Stomach (tissue), 9 donors: ENCODE data around the gene FXR1. TPM values are rescaled to one million over a fixed set of nuclear protein-coding genes. Genes with fewer than 3 reads are reported as not detected.

Source experiments
- DNase-seq, 2 donors: peaks; one replicate each; pipeline versions ENCODE4 v3.0.0 to v3.0.0-alpha.2; 2013 to 2019
- H3K27ac ChIP-seq, 5 donors: fragments of 200-600 bp in 4 of 5; sonication (generic) in 4 of 5; one replicate each; pipeline ENCODE4 v1.5.1; 2013 to 2019; ENCODE audit warnings: mild to moderate bottlenecking in 1 of 5, moderate library complexity in 1 of 5
- H3K27me3 ChIP-seq, 3 donors: fragments of 200-600 bp; sonication (generic); one replicate each; pipeline ENCODE4 v1.5.1; 2017 to 2019; ENCODE audit warnings: mixed run types in 1 of 3
- H3K36me3 ChIP-seq, 4 donors: fragments of 200-600 bp; sonication (generic); 1 replicate in 3 of 4; 2 replicates in 1 of 4; pipeline ENCODE4 v1.5.1; 2016 to 2019
- H3K4me1 ChIP-seq, 4 donors: fragments of 200-600 bp; sonication (generic); one replicate each; pipeline ENCODE4 v1.5.1; 2016 to 2019
- H3K4me3 ChIP-seq, 4 donors: fragments of 200-600 bp; sonication (generic) in 3 of 4; one replicate each; pipeline ENCODE4 v1.5.1; 2016 to 2019; ENCODE audit warnings: mild to moderate bottlenecking in 1 of 4
- H3K9me3 ChIP-seq, 4 donors: fragments of 200-600 bp; sonication (generic); one replicate each; pipeline ENCODE4 v1.5.1; 2016 to 2019
- EP300 ChIP-seq: sonication (generic); formaldehyde crosslinking; IDR thresholded peaks from one replicate; pipeline ENCODE4 v1.6.1; 2017; ENCODE audit warnings: antibody characterized with exemption
- POLR2A ChIP-seq, 4 donors: fragments of 450-650 bp; IDR thresholded peaks; one replicate each; pipeline ENCODE4 v1.6.1; 2016; ENCODE audit warnings: antibody characterized with exemption in 4 of 4, control low read depth in 2 of 4, mild to moderate bottlenecking in 1 of 4, moderate library complexity in 1 of 4
- POLR2AphosphoS5 ChIP-seq, 3 donors: sonication (generic); formaldehyde crosslinking; IDR thresholded peaks; one replicate each; pipeline ENCODE4 v1.6.1; 2016; ENCODE audit warnings: antibody characterized with exemption in 3 of 3
- WGBS, 5 donors: extraction: QIAGEN DNeasy Blood & Tissue Kit in 3 of 5; methylation state at CpG; one replicate each; pipeline versions ENCODE4 v1.1.5 to v1.1.7; 2013 to 2018; 5-methylcytosine and 5-hydroxymethylcytosine counted together
- intact Hi-C: fragments of 100-400 bp; cut with DNase I; formaldehyde crosslinking; loops from one replicate; pipeline ENCODE4 v1.15.1; 2023; ENCODE audit warnings: low total_unique reads
- polyA plus RNA-seq, 3 donors: library from polyadenylated mRNA; stranded (reverse); fragments of 200-250 nt; gene quantifications; one replicate each; pipeline ENCODE4 v1.2.3, GENCODE V29; 2013
- total RNA-seq, 5 donors: library from RNA; depleted of rRNA; stranded (reverse); fragments of >200 nt; gene quantifications; one replicate each; pipeline versions ENCODE4 v1.1.0 to v1.2.3, GENCODE V29; 2014 to 2016
- TF ChIP-seq, protein P1 (sequence below), 7 experiments: fragments of 450-650 bp in 4 of 7; fragments of 200-600 bp in 3 of 7; sonication (generic) in 3 of 7; IDR thresholded peaks; one replicate each; pipeline ENCODE4 v1.5.1; 2016 to 2019; ENCODE audit warnings: antibody characterized with exemption in 7 of 7, control low read depth in 2 of 7, mild to moderate bottlenecking in 1 of 7
- donor health status: healthy with polysubstance abuse.
- donor health status: Bipolar disorder and iron deficiency.
- donor health status: healthy.

Gene FXR1
- total and polyA plus RNA-seq, 8 donors, result 40.8 to 182 (median 56.4) TPM

GRCh38 chr3:180940826-180941225 lies 28.4 kb downstream of the FXR1 start:
- Histone ChIP-seq H3K4me1 (no peaks in the 10 kb centered on the region), H3K36me3 (peaks cover 3 to 51% (median 45%) of the 10 kb centered on the region in 4 donors), H3K4me3 (no peak overlapping the region), H3K27ac (no peak overlapping the region), H3K9me3 (no peaks in the 10 kb centered on the region), H3K27me3 (no peaks in the 10 kb centered on the region)
- intact Hi-C loops, result no loop called here
- WGBS, 5 donors, result 97 to 100% (median 99%) methylated on average over 5 of the region's 5 CpGs
- TF ChIP-seq POLR2AphosphoS5 (IDR thresholded peaks at IDR 0.05) (no peak), POLR2A (IDR thresholded peaks at IDR 0.05) (no peak), EP300 (no peak)
- TF ChIP-seq, protein P1, sequence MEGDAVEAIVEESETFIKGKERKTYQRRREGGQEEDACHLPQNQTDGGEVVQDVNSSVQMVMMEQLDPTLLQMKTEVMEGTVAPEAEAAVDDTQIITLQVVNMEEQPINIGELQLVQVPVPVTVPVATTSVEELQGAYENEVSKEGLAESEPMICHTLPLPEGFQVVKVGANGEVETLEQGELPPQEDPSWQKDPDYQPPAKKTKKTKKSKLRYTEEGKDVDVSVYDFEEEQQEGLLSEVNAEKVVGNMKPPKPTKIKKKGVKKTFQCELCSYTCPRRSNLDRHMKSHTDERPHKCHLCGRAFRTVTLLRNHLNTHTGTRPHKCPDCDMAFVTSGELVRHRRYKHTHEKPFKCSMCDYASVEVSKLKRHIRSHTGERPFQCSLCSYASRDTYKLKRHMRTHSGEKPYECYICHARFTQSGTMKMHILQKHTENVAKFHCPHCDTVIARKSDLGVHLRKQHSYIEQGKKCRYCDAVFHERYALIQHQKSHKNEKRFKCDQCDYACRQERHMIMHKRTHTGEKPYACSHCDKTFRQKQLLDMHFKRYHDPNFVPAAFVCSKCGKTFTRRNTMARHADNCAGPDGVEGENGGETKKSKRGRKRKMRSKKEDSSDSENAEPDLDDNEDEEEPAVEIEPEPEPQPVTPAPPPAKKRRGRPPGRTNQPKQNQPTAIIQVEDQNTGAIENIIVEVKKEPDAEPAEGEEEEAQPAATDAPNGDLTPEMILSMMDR (IDR thresholded peaks at IDR 0.05), result no peak
- no peak for DNase-seq

GRCh38 chr3:180947761-180948390 lies 35.4 kb downstream of the FXR1 start:
- no peaks in the 10 kb centered on the region for H3K27me3 ChIP-seq
- H3K4me1 ChIP-seq, result no peaks in the 10 kb centered on the region
- no peak overlapping the region for H3K4me3 ChIP-seq
- TF ChIP-seq EP300 (no peak), POLR2A (IDR thresholded peaks at IDR 0.05) (no peak), POLR2AphosphoS5 (IDR thresholded peaks at IDR 0.05) (no peak)
- WGBS, 5 donors, result 79 to 96% (median 92%) methylated on average over 4 of the region's 4 CpGs
- no peak for DNase-seq
- no peaks in the 10 kb centered on the region for H3K9me3 ChIP-seq
- H3K27ac ChIP-seq, result no peak overlapping the region
- intact Hi-C loops, result no loop called here
- H3K36me3 ChIP-seq, result peaks cover 21 to 86% (median 69%) of the 10 kb centered on the region in 4 donors

DNA sequence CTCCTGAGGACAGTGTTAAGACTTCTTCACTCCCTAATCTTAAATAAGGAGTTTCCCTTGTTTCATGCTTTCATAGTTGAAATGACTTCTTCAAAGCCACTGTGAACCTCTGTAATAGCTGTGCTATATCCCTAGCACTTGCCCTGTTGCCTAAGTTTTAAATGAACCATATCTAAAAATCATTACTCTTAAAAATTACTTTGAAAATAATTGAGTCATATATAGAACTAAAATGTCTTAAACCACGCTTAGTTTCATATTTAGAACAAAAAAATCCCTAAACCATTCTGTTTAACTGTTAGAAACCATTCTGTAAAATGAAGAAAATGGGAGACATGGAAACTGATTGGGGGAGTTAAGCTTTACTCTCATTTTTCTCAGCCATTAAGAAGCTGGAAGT lies 47.2 kb downstream of the FXR1 start:
- intact Hi-C loops, result no loop called here
- DNase-seq, result no peak
- 85 to 98% (median 87%) methylated on average over 1 of the region's 1 CpG for WGBS, 5 donors

GRCh38 chr3:180961087-180961486 lies 48.6 kb downstream of the FXR1 start:
- H3K27ac ChIP-seq, result no peak overlapping the region
- H3K27me3 ChIP-seq, result no peaks in the 10 kb centered on the region
- no peak for TF ChIP-seq EP300
- TF ChIP-seq POLR2A (IDR thresholded peaks at IDR 0.05), result no peak
- TF ChIP-seq POLR2AphosphoS5 (IDR thresholded peaks at IDR 0.05), result no peak
- TF ChIP-seq, protein P1 (IDR thresholded peaks at IDR 0.05), result no peak
- WGBS, 5 donors, result 85 to 98% (median 95%) methylated on average over 3 of the region's 3 CpGs
- no peak for DNase-seq
- H3K4me3 ChIP-seq, result no peak overlapping the region
- H3K9me3 ChIP-seq, result no peaks in the 10 kb centered on the region
- intact Hi-C loops, result no loop called here
- no peaks in the 10 kb centered on the region for H3K4me1 ChIP-seq
- peaks cover 23 to 100% (median 98%) of the 10 kb centered on the region in 4 donors for H3K36me3 ChIP-seq

More for the DNA sequence above, 47.2 kb downstream of the FXR1 start:
- peaks cover 24 to 100% (median 97%) of the 10 kb centered on the region in 4 donors for H3K36me3 ChIP-seq
- no peak overlapping the region for H3K4me3 ChIP-seq
- H3K27me3 ChIP-seq, result no peaks in the 10 kb centered on the region
- no peaks in the 10 kb centered on the region for H3K9me3 ChIP-seq
- no peak overlapping the region for H3K27ac ChIP-seq
- TF ChIP-seq, protein P1 (IDR thresholded peaks at IDR 0.05), result no peak
- TF ChIP-seq POLR2A (IDR thresholded peaks at IDR 0.05) (no peak), EP300 (no peak), POLR2AphosphoS5 (IDR thresholded peaks at IDR 0.05) (no peak)
- H3K4me1 ChIP-seq, result no peaks in the 10 kb centered on the region

DNA sequence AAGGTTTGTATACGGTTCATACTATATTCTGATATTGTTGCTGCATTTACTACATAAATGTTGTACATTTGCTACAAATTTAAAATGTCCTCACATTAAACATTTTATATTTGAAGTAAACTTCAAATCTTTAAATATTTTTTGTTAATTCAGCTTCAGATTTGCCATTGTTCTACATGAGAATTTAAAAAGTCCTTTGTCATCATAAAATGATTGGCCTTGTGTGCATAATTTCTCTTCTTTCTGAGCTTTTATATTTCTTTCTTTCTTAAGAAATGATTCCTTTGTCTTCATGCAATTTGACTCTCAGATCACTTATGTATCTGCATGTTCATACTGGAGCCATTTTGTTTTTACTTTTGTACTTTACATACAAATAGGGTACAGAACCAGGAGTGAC lies 49.1 kb downstream of the FXR1 start:
- no peaks in the 10 kb centered on the region for H3K4me1 ChIP-seq
- 93 to 97% (median 94%) methylated on average over 1 of the region's 1 CpG for WGBS, 5 donors
- intact Hi-C loops, result no loop called here
- H3K4me3 ChIP-seq, result no peak overlapping the region
- H3K9me3 ChIP-seq, result no peaks in the 10 kb centered on the region
- H3K36me3 ChIP-seq, result peaks cover 21 to 100% (median 95%) of the 10 kb centered on the region in 4 donors
- TF ChIP-seq EP300 (no peak), POLR2AphosphoS5 (IDR thresholded peaks at IDR 0.05) (no peak), POLR2A (IDR thresholded peaks at IDR 0.05) (no peak)
- TF ChIP-seq, protein P1 (IDR thresholded peaks at IDR 0.05), result no peak
- no peaks in the 10 kb centered on the region for H3K27me3 ChIP-seq
- no peak for DNase-seq
- H3K27ac ChIP-seq, result no peak overlapping the region
